GM18498 (cell line): ENCODE measurements around the gene ROR2.

Source experiments
- ATAC-seq: cut with Tn5 transposase; IDR thresholded peaks from one replicate; pipeline ENCODE4 v1.9.1; 2021; ENCODE audit warnings: mild to moderate bottlenecking, moderate library complexity; ENCODE audit not compliant: unreplicated experiment

Gene ROR2

DNA sequence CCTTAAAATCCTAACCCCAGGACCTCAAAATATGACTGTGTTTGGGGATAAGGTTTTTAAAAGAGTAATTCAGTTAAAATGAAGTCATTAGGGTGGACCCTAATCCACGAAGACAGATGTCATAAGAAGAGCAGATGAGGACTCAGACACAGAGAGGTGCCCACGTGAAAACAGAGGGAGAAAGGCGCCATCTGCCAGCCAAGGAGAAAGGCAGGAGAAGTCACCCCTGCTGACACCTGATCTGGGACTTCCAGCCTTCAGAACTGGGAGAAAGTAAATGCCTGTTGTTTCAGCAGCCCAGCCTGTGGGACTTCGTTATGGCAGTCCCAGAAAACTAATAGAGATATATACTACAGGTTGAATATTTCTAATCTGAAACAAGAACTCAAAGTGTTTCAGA is 67.4 kb downstream of the ROR2 start:
- no peak for ATAC-seq

DNA sequence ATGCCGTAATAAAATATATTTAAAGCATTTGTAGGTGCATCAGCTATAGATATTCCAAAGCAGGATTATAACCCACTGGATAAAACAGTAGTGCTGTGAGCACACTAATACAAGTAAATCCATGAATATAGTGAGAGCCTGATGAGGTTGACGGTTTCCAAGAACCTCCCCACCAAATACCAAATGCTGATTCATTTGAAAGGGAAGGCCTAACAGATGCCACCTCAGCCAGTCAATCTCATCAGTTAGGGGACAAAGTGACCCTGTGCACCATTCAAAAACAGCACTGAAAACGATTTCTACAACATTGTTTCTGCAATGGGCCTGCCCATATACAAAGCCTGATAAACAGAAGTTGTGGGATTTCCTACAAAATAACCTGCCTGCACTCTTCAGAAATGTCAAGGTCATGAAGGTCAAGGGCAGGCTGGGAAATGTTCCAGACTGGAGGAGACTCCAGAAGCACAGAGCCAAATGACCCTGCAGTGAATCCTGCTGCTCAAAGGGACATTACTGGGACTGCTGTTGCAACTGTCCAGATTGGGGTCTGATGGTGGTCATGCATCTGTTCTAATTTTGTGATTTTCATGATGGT is 69.6 kb downstream of the ROR2 start:
- ATAC-seq: no peak

DNA sequence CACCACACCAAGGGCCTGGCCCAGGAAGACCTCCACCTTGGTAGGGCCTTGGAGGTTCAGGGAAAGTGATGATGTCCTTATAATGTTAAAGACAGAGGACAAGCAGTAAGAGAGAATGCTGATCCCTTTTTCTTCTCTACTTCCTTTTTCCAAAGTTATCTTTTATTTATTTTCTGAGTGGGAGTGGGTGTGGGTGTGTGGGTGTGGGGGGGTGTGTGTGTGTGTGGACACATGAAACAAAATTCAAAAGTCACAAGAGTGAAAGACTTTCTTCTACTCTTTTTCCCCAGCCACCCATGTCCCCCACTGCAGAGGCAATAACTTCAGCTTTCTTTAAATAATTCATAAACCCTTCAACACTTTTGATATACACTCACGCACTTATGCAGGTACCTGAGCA is 70.8 kb downstream of the ROR2 start:
- ATAC-seq: no peak

DNA sequence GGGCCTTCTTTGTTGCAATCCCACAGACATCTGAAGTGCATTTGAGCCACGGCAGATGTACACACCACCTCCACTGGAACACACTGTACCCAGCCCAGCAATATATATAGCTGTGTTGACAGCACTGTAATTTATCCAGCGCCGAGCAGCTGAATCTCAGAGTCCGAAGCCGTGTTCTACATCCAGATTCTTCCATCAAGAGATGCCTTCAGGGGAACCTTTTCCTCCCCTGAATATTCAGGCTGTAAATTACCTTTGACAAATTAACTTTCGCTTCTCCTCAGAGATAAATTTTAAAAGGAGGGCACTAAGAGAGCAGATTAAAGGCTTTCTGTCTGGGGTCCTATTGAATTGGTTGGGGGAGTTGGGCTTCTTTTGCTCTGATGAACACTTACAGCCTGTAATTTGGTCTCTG is 76.4 kb downstream of the ROR2 start:
- ATAC-seq: no peak

DNA sequence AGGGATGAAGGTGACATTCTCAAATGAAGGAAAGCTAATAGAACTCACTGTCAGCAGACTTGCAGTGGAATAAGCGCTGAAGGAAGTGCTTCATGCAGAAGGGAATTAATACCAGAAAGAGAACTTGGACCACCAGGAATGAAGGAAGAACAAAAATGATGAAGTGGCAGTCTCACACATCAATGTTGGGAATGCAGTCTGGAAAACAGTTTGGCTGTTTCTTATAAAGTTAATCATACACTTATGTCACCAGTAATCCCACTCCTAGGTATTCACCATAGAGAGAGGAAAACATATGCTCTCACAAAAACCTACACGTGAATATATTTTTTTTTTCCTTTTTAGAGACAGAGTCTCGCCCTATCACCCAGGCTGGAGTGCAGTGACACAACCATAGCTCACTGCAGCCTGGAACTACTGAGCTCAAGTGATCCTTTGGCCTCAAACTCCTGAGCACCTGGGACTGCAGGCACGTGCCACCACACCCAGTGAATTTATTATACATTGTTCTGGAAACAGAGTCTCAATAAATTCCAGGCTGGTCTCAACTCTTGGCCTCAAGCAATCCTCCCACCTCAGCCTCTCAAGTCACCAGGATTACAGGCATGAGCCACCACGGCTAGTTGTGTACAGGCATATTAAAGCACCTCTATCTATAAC is 81.2 kb downstream of the ROR2 start:
- ATAC-seq: no peak

DNA sequence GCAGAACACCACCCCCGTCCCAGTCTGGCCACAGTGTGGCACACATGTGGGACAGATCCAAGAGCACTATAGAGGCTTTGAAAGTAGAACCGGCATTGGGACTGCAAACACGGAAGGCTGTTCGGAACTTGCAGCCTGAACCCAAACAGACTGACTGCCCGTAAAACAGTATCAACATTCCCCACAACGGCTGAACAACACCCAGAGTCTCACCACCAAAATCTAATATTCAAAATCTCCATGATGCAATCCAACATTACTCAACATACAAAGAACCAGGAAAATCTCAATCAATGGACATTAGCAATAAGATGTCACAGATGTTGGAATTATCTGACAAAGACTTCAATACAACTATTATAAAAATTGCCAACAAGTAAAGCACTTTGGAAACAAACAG is 82.3 kb downstream of the ROR2 start:
- no peak for ATAC-seq

DNA sequence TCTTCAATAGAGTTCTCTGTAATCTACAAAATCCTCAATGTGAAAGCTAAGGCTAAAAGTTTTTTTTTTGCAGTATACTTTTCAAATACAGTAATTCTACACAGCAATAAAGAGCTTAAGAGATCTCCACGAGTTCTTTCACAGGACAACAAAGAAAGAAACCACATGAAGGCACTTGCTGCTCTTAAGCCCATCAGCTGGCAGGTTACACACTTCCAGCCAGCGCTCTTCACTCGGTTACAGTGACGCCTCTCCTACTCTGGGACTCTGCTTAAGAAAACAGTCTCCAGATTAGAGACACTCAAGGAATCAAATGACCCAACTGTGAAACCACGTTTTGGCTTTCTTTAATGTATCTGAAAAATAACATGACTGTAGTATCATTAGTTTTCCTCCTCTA is 85.0 kb downstream of the ROR2 start:
- ATAC-seq: no peak

DNA sequence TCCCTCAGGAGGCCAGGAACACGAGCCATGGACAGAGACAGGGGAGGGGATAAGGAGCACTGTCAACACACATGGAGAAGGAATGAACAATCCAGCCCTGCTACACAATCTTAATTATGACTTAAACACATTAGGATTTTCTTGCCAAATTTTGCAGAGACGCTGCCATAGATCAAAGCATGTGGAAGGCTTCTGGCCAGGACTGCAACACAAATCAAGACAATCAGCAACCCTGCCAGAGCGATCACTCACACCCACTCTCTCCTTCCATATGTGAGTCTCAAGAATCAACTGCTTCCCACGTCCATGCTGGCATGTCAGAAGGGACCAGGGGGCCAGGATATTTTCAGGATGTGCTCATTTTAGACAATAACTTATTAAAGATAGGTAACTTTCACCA is 85.6 kb downstream of the ROR2 start:
- ATAC-seq: no peak

DNA sequence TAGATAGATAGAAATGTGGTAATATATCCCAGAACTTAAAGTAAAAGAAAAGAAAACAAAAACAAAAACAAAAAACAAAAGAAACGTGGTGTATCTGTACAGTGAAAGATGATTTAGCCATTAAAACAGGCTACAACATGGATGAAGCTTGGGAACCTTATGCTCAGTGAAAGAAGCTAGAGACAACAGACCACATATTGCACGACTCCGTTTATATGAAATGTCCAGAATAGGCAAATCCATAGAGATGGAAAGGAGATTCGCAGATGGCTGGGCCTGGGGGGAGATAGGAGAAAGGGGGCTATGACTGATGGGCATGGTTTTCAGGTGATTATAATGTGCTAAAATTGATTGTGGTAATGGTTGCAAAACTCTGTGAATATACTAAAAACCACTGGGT is 86.6 kb downstream of the ROR2 start:
- ATAC-seq: no peak

DNA sequence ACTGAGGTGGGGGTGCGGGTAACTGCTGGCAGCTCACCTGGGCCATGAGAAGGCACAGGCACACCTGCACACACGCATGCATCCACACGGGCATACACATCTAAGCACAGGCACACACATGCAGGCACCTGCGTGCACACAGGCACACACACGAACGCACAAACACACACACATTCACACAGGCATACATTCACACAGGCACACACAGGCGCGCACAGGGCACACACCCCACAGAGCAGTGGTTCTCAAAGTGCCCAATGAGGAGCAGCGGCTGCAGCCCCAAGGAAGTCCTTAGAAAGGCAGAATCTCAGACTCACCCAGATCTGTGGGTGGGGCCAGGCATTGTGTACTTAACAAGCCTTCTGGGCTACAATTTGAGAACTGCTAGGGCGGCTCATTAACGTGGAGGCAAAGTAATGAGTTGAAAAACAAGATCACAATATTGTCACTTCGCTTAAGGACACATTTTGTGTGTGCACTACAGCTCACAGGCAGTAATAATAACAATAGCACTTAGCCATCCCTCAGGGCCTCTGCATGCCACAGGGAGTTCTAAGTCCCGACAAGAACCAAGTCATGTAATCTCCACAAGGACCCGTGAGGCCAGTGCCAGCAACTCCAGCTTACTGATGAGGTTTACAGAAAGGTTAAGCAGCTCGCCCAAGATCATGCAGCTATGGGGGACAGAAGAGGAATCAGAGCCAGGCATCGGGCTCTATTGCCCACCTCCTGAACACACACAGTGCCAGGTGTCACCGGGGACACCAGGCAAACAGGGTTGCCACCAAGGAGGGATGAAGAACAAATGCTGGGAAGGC is 91.6 kb downstream of the ROR2 start:
- no peak for ATAC-seq

DNA sequence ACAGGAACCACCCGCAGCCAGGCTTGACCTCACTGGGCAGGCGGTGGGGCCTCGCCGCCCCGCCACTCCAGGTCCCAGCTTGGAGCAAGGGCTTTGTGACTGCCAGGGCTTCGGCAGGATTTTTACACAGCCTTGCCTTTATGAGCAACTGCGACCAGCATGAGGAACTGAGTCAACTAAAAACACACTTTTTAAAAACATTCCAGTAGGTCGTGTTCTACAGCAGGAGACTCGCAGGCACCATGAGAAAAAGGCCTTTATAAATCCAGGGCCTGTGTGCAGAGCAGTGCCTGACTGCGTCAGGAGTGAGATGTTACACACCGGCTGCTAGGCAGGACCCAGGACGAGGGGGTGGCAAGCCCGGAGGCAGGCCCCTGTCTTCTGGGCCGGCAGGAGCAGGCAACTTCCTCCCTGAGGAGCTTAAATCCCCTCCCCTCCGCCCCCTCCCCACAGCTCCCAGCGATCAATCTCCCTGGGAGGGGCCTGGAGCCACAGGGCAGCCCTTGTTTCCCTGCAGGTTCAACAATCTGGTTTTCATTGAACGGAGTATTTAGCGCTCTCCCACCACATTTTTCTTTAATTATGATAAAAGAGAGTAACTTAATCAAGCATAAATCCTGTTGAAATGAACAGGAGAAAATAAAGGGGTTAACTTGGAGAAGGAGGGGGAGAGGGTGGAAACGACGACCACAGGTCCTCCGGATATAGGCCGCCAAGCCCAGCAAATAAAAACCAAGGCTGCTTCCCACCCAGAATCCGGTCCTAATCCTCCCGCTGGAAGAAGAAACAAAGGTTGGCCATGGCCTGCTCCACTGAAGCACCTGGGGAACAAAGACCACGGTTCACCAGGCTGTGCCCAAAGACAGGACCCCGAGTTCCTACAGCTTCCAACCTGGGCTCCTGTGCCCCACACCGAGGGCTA is 92.5 kb downstream of the ROR2 start:
- ATAC-seq: no peak

DNA sequence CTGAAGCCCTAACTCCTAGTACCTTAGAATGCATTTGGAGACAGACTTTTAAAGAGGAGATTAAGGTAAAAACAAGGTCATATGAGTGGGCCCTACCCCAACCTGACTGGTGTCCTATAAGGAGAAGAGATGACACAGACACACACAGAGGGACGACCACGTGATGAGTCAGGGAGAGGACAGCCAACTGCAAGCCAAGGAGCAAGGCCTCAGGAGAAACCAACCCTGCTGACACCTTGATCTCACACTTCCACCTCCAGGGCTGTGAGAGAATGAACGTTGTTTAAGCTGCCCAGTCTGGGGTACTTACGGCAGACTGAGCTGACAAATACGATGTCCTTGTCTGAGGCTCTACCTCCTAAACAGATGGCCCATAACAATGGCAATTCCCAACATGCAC is 93.6 kb downstream of the ROR2 start:
- ATAC-seq: no peak

DNA sequence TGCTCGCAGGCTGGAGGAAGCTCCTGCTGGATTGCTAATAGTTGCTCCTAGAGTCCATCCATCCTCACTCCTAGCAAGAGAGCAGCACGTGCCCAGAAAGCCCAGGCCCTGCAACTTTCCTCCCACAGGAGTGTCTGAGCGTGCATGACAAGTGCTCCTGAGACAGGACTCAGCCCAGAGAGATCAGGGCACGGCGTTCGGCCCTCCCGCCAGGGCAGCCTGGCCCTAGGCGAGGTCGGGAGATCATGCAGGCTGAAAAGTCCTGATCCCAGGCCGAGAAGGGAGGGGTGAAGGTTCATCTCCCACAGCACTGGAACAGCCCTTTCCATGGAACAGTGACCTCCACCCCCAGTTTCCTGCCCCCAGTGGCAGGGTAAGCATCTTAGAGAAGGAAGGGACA is 94.8 kb downstream of the ROR2 start:
- no peak for ATAC-seq

DNA sequence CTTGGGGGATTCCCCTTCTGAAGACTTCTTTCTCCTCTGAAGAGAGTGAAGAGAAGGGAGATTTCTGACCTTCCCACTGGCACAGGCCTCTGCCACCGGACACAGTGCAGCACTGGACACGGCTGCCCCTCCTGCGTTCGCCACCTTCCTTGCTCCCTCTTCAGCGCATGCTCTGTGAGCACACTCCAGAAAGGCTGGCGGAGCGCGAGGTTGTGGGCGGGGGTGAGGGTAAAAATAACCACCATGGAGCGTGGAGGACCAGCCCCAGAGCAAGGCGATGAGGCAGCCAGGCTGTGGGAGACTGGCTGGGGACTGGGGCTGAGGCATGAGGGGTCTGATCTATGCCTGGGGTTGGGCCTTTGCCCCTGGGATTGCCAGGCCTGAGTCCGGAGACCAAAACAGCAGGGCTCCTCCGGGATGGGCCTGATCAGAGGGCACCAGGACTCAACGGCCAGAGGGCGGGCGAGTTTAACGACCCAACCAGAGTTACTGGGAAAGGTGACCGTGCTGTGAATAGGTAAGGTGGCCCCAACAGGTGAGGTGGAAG is 97.2 kb downstream of the ROR2 start:
- ATAC-seq: no peak

DNA sequence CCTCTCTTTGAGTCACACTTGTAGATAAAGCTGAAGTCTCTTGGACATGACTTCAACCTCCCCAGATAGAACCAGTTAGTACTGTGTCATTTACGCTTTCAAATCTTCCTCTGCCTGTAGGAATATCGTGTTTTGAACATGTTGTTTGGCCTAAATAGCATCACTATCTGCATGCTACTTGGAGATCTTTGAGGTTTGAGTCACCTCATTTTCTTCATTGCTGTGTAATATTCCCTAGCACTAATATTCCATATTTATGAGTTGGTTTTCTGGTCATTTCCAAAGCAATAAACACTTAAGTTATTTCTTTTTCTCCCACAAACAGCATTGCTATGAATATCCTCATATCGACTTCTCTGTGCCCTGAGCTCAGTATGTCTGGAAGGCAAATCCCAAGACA is 100.3 kb downstream of the ROR2 start:
- no peak for ATAC-seq

DNA sequence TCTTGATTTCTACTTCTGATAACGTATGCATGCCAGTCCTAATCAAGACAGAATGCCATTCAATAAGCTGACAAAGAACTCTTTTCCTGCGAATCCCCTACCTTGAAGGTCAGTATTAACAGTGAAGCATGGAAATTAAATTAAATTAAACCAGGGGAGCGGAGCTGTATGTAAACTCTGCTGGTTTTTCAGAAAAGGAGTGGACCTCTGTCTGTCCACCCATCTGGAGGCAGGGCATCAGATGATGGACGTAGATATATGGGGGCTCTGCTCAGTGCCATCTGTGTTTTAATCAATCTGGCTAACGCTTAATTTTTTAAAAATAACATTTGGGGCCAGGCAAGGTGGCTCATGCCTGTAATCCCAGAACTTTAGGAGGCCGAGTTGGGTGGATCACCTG is 101.9 kb downstream of the ROR2 start:
- no peak for ATAC-seq

DNA sequence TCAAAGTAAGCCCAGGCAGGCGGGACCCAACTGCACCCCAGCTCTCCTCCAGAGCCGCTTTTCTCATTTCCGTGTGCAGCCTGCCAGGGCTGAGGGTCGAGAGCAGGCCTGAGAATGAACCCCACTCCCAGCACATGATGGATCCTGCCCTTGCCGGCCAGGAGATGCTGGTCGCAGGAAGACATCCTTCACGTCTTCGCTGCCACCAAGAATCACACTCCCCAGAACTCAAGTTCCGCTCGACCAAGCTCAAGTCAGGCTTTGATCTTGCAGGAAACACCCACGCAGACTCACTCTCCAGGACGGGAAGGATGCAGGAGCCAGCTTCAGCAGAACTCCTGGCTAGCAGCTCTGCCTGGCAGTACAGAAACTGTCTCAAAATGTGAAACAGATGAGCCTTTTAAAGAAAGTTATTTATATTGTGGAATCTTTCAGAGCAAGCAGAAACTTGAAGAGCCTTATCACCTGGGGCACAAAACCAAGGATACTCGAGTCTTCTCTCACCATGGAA is 102.4 kb downstream of the ROR2 start:
- no peak for ATAC-seq

DNA sequence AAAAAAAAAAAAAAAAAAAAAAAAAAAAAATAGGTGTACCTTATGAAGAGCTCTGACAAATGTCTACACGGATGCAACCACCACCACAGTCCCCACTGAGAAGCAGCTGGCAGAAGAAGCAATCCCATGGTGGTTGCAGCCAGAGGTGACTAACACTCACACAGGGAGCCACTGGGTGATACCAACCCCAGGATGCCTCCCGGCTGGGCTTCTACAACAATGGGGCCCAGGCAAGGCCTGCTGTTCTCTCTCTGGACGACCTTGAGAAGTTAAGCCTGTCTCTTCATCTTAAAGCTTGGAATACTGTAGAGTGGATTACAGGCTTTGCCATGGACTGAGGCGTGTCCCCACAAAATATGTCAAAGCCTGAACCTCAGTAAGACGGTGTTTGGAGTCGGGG is 104.1 kb downstream of the ROR2 start:
- no peak for ATAC-seq

DNA sequence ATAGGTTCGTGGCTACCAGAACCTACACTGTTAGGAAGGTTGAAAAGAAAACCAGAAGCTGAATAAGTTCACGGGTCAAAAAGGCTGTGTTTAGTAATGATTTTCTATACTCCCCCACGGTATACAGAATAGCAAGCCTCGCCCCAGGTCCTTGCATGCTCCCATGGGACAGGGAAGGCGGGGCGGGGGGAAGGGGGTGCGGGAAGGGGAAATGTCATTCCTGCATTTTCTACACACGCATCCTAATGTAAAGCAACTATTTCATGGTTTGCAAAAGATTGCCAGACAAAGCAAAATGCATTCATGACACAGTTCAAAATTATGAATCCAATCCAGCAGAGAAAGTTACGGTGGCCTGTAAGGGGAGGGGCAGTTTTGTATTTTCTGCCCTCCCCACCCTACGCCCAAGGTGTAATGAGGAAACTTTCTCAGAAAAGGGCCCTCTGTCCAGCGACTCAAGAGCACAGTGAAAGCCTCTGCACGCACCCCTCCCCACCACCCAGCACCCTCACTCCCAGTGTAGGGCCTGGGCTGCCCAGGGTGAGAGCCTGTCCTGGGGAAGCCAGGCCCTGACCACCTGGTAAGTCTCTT is 105.2 kb downstream of the ROR2 start:
- ATAC-seq: no peak

DNA sequence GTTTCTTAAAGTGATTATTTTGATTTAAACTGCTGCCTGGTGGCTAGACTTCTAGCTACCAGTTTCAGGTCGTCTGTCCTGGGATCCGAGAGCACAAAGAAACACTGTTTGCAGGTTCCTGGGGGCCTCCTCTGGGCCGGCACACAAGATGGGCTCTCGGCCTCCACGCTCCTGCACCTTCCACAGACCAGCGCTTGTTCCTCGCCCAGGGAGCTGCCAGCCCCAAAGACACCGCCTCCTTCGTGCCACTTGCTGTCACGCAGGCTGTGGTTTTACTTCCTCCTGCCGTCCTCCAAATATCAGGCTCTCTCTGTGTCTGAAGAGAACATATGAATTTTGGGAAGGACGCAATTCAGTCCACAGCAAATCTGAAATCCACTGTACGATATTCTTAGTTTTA is 105.8 kb downstream of the ROR2 start:
- ATAC-seq: no peak
